NCI-H2029 (cell line): ENCODE data around the gene TNFRSF13B.

Source experiments
- DNase-seq: peaks from one replicate; lab custom pipeline; 2025; lab: John Stamatoyannopoulos, UW

The TNFRSF13B gene

DNA sequence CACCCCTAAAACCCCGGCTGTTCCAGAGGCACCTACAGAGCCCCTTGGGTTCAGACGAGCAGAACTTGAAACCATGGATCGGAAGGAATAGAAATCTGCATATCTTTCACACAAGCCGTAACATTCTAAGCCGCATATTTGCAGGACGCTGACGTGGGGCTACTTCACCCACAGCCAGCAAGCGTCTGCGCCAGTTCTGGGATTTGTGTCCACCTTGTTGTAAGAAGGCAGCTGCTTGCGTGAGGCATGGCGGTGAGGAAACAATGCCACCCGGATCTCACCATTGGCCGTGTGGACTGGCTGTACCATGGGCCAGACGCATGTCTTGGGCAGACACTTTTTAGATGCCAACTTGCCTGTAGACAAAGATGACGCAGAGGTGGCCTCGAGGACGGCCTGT is 34.5 kb downstream of the TNFRSF13B start:
- no peak for DNase-seq

DNA sequence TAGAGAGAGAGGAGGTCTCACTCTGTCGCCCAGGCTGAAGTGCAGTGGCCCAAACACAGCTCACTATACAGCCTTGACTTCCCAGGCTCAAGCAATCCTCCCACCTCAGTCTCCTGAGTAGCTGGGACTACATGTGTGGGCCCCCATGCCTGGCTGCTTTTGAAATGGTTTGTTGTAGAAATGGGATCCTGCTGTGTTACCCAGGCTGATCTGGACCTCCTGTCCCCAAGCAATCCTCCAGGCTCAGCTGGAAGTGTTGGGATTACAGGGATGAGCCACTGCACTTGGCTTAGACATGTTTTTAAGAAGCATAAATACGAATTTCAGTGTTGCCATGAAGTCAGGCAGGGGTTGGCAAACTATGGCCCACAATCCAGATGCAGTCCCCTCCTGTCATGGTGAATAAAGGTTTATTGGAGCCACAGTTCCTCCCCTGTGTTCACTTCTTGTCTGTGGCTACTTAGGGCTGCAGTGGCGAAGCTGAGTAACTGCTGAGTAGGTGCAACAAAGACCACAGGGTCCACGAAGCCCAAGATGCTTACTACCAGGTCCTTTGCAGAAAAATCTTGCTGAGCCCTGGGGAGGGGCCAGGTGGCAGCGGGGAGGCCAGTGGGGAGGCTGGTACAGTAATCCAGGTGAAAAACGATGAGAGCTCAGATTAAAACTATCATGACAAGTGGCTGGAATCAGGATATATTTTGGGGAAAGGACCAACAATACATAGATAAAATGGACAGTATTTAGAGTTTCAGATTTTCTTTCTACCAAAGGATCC is 35.2 kb downstream of the TNFRSF13B start:
- no peak for DNase-seq

DNA sequence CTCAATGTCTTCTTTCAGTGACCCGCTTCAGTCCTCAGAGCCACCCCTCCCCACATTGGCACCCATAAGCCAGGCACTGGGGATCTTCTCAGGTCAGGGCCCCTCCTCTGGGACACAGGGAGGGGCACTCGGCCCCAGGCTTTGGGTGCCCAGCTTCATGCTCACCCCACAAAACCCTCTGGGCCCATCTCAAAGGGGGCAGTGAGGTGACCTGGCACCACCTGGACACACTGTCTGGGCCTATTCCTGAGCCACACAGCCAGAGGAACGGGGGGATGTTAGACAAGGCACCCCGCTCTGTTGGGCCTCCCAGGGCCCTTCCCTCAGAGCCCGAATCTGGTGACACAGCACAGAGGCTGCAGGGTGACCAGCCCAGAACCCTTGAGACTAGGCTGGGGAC is 36.1 kb downstream of the TNFRSF13B start:
- DNase-seq = no peak

DNA sequence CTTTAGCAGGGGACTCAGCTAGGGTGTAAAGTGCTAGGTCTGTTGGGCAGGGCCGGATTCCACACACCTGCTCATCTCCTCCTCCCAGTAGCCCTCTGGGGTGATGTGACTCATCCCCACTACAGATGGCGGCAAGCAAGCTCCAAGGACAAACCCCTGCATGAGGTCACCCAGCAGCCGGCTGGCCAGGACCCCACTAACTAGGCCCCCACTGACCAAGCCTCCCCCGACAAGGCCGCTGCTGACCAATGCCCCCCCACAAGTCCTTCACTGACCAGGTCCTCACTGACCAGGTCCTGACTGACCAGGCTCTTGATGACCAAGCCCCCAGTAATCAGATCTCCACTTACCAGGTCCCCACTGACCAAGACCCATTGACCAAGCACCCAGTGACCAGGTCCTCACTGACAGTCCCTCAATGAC is 36.7 kb downstream of the TNFRSF13B start:
- no peak for DNase-seq

DNA sequence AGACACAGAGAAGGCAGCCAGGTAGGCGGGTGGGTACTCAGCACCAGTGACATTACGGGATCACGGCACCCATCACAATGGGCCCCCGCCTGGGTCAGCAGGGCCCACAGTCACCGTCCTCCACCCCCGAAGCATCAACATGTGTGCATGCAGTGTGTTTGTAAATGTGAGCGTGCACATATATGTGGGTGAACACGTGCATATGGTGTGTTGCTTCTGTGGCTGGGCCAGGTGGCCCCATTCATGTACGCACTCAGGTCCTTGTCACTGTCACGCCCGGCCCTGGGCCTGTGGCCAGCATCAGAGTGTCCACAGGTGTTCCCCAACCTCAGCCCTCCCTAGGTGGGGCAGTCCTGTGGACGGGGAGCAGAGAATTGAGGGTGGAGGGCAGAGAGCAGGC is 37.1 kb downstream of the TNFRSF13B start:
- DNase-seq = no peak

DNA sequence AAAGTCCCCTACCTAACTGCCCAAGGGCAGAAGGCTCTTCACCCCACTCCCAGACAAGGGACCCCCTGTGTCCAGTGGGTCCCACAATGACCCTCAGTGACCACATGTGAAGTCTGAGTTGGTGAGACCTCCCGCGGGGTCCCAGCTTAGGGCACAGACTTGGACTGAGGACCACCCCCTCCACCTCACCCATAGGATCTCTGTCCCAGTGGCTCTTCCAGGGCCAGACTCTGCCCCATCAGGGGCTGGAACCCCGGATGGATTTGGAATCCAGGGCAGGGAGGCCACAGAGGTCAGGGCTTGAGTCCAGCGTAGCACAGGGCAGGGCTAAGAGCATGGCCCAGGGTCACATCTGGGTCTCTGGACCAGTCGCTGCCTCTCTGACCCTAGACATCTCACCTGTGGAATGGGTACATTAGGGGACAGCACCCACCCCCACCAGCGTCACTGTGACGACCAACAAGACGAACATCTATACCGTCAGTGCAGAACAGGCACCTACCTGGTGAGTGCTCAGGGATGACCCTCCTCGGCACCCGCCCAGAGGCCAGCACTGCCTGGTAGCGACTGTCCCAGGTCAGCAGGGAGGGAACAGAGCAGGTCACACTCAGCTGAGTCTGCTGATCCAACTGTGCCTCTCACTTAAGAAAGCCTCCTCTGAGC is 37.7 kb downstream of the TNFRSF13B start:
- DNase-seq = no peak

DNA sequence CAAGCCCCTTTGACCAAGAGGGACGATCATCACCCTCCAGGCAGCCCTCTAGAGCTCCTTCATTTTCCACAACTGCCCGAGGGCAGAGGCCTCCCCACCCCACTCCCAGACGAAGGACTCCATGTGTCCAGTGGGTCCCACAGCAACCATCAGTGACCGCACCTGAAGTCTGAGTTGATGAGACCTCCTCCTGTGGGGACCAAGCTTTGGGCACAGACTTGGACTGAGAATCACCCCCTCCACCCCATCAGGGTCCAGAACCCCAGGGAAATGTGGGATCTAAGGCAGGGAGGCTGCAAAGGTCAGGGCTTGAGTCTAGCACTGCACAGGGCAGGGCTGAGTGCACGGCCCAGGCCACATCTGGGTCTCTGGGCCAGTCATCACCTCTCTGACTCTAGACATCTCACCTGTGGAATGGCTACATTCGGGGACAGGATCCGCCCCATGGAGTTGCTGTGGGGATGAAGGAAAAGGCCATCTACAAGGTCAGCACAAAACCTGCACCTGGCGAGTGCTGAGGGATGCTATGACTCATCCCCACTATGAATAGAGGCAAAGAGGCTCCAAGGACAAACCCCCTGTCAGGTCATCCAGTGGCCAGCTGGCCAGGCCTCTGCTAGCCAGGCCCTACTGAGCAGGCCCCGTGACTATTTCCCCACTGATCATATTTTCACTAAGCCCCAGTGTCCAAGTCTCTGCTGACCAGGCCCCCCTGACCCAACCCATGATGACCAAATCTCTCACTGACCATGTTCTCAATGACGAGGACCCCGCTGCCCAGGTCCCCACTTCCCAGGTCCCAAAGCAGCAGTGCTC is 38.4 kb downstream of the TNFRSF13B start:
- no peak for DNase-seq

DNA sequence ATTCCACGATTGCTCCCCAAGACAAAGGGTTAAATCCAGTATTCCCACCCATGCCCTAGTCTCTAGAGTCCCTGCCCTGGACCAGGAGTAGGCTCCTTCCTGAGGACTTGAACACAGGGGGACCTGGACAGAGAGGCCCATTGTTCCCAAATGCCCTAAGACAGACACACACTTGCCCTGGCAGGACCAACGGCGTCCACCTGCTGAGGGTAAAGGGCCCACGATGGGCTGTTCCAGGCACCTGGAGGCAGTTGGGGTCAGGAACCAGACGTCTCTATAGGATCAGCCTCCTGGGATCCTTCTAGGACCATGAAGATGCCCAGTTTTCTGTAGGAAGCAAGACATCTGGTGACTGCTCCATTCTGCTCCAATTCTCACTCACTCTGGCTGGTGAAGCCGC is 39.3 kb downstream of the TNFRSF13B start:
- DNase-seq = no peak

DNA sequence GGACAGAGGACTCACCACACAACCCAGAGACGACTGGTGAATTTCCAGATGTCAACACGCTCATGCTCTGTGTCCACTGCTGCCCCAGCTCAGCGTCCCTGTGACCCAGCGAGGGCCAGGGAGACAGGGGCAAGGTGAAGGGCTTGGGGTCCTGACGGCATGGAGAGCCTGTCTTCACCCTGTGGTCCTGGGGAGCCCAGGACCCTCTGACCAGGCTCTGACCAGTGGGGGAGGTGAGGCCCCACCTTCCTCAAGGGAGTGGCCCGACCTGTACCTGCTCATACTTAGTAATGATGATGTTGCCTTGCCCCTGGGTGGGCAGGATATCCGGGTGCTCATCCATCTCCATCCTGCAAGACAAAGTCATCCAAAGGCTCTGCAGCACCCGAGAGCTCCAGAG is 39.8 kb downstream of the TNFRSF13B start:
- DNase-seq = no peak

DNA sequence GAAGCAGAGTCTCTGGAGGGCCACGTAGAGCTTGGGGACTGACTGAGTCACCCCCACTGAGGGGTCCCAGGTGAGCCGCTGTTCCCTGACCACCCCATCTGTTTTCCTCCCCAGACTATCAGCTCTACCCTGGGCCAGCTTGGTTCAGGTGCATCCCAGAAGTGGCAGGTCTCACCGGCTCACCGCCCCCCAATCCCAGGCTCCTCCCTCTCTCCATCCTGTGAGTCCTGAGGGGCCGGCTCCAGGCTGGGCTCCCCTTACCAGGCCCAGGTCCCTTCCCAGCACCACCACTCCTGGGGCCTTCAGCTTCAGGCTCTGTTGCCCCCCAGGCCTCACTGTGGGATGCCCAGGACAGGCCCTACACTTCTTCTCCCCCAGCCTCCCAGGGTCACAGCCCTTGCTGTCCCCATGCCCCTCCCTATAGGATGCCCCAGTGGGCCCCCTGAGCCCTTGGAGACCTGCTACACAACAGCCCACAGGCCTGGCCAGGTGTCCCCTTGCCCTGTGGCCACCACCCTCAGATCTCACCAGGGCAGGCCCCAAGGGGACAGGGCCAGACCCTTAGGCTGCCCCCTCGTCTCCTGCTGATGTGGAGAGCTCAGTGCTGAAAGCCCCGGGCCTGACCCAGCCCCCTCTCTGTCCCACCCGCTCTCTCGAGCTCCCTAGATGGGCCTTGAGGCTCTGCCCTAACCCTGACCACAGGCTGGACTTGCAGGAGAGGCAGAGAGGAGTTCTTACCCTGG is 40.4 kb downstream of the TNFRSF13B start:
- DNase-seq = no peak

DNA sequence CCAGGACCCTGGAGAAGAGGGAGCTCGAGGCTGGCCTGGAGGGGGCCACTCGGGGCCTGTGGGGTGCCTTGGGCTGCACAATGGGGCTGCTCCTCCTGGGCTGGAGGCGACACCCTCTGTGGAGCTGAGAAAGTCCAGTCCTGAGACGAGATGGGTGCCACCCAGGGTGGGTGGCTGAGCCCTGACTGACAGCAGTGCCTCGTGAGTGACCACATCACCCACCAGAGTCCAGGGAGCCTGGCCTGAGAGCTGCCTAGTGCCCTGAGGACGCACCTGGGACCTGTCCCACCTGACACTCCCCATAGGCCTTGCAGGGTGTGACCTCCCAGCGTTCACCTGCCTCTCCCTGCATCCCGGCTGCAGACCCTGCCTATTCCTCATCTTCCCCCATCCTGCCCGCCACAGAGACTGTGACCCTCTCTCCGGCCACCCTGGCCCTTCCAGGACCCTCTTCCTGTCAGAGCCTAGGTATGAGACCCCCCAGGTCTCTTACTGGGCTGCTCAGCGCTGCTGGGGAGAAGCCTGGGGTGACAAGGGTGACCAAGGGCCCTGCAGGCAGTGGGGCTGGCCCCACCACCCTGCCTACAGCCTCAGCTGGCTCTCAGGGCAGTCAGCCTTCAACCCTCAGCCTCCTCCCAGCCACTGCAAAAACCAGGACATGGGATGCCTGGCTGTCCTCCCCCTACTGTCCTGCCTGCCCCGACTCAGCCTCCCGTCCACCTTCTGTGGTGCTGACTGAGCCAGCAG is 41.2 kb downstream of the TNFRSF13B start:
- DNase-seq = no peak

DNA sequence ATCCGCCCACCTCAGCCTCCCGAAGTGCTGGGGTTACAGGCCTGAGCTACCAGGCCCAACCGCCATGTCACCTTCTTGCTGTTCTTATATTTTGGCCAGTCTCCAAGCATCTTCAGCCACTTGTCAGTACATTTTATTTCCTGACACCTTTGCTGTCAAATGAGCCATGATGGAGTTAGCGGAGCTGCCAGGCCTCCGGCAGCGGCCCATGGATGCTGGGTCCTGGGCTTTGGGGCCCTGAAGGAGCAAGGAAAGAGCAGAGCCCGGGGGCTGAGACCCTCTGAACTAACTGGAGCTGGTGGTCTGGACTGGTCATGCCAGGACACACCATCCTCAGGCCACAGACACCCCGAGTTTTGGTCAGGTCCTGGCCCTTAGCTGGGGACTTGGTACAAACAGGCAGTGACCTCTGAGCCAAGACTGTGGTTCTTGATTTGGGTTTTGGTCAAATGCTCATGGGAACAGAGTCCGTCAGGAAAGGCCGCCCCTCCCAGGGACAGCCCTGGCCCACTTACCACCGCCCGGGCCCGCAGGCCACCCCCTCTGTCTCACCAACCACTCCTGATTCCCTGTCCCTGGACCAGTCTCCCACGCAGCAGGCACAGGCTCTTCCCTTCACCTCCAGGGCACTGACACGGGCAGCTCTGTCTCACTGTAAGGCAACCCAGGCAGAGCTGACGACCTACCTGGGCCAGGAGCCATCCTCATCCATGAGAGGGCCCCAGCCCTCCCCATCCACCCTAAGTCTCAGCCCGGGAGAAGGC is 42.0 kb downstream of the TNFRSF13B start:
- no peak for DNase-seq

DNA sequence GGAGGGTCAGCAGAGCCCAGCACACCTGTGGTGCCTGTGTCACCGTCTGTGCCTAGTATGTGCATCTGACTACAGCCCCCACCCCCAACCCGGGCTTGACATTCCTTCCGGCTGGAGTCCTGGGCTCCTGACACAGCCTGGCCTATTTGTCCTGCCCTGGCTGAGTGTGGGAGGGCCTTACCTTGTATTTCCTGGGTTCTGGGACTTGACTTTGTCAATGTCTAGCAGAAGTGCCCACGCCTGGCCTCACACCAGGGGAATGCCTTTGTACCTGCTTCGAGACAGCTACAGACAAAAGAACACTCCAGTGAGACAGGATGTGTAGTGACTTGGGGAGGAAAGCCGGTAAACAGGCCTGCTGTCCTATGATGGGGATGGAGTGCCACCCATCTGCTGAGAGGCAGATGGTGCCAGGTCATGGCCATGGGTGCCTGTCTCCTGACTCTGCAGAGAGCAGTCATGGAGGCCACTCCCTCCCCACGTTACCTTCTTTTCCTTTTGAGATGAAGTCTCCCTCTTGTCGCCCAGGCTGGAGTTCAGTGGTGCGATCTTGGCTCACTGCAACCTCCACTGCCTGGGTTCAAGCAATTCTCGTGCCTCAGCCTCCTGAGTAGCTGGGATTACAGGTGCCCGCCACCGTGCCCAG is 42.8 kb downstream of the TNFRSF13B start:
- peak; percentile 61 for DNase-seq

DNA sequence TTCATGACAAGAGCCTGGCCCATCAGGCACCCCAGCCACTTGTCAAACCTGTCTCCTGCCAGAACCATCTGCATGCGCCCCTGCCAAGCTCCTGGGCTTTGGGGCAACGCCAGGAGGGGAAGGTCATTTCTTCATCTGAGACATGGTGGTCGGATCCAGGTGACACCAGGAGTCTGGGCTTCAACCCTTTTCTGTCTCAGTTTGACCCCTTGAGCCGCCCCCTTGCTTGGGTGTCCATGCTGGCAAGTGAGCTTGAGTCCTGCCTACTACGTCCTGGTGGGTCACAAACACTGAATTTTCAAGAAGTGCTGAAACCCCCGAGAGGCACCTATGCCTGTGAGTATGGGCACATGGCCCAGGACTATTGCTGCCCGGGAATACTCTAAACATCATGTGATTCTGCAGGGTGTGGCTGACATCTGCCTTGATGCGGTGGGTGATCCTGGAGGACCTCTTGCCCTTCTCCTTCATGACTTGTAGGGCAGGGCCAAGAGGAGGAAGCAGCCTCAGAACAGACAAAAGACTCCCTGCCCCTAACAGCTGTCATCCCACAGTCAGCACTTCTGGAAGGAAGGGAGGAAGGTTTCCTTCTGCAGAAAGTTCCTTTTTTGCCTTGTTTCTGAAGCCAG is 43.4 kb downstream of the TNFRSF13B start:
- peak; percentile 52 for DNase-seq

DNA sequence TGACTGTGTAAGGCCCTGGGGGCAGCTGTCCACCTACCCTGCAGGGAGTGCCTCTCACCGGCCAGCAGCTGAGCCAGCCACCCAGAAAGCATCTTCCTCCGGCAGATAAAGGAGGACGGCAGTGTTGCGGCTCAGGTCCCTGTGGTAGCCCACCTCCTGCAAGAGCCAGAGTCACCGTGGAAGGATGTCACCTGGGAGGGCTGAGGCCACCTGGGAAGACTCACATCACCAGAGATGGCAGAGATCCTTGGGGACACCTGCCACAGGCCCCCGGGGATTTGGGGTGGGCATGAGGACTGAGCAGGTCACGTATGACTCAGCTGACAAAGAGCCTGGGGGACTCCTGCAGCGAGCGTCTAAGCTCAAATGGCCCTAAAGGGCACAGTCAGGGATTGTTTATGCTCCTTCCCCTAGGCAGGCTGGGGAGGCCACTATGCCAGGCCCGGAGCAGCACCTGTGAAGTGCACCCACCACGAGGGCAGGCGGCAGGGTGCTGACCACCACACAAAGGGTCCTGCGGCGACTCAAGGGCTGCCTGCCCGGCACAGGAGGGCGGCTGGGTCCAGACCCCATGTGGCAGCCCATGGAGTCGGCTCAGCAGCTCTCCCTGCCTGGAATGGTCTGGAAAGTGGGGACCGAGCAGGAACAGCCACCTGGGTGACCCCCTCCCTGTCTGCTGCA is 44.1 kb downstream of the TNFRSF13B start:
- DNase-seq = no peak

DNA sequence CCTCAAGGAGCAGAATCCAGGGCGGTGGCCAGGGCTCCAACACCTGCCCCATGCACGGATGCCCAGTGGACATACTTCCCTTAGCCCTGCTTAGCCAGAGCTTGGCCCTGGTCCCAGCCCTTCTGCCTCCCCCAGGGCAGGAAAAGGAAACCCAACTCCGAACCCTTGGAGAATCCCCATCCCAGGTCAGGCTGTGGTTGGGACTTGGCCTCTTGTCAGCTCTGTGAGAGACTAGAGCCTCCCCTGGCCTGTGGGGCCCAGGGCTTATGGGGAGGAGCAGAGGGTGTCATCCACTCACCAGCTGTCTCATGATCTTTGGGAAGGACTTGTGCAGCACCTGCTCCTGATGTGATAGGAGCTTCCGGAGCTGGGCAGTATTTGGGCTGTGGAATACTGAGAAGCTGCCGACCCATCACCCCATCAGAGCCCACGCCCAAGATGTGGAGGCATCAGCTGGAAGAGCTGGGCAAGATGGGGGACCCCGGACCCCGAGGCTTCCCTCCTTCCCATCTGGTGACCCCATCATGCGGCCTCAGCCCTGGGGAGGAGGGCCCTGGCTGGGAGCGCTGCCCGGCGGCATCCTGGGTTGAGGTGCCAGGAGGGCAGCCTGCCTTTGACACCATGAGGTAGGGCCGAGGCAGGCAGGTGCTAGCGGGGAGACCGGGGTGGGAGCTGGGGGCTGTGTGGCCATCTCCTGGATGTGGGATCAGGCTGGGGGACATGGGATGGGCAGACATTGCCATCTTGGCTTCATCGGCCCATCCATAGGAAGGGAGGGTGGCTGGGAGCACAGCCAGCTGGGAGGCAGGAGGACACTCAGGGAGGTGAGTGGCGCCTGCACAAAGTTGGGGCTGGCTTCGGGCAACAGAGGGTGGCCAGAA is 45.1 kb downstream of the TNFRSF13B start:
- DNase-seq = peak; percentile 60

DNA sequence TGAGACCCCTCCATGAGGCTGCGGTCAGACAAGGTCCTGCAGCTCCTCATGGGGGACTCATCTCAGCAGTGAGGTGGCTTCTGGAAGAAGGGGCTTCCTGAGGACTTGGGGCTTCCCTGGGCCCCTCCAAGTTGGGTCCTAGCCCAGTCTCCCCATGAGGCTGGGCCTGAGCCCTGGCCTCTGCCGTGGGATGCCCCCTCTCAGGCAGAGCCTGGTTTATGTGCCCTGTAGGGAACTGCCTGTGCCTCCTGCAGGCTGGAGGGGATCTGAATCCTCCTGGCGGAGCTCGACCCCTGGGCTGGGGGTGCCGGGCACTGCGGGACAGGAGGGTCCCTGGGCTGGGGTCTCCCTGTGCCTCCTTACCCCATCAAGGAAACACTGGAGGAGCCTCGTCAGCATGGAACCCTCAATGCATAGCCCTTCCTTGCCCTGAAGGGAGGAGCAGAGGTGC is 45.8 kb downstream of the TNFRSF13B start:
- DNase-seq = no peak

DNA sequence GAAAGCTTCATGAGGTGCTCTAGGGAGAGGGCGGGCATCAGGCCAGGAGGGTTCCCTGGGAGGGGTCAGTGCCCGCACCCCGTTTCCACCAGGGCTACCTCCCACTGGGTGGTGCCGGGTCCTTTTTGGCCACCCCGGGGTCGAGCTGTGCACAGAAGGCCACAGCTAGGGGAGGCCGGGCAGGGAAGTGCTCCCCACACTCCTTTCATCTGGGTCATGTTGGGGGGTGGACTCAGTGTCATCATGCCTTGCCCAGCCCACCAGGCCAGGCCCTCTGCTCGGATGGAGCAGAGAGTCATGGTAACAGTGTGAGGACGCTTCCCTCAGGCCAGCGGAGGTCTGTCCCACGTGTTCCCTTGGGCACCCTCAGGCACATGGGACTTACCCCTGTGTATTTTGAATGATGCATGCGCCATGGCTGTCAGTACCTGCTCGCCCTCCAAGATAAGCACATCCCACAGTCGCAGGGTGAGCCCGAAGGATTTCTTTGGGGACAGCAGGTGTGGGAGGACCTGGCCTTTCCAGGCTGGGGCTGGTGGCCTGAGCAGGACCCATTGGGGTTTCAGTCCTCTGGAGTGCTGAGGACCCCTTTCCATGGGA is 46.4 kb downstream of the TNFRSF13B start:
- DNase-seq = no peak
